Right lobe of liver (tissue), 4 donors: Measurements from ENCODE around the gene CLIP2.

Source experiments
- CTCF ChIP-seq, 4 donors: fragments of 200-600 bp in 3 of 4; fragments of 450-650 bp in 1 of 4; IDR thresholded peaks; one replicate each; pipeline versions ENCODE4 v1.5.1 to v1.8.0; 2016 to 2022; ENCODE audit warnings: antibody characterized with exemption in 4 of 4, mild to moderate bottlenecking in 2 of 4
- POLR2A ChIP-seq: fragments of 450-650 bp; IDR thresholded peaks from one replicate; pipeline ENCODE4 v1.6.1; 2017; ENCODE audit warnings: antibody characterized with exemption, mild to moderate bottlenecking
- donor health status: DM: no; HTN: no; CAD: no.
- donor health status: DM: no; HTN: no; CAD: no.
- donor health status: DM: no; HTN: yes; CAD: no.

DNA sequence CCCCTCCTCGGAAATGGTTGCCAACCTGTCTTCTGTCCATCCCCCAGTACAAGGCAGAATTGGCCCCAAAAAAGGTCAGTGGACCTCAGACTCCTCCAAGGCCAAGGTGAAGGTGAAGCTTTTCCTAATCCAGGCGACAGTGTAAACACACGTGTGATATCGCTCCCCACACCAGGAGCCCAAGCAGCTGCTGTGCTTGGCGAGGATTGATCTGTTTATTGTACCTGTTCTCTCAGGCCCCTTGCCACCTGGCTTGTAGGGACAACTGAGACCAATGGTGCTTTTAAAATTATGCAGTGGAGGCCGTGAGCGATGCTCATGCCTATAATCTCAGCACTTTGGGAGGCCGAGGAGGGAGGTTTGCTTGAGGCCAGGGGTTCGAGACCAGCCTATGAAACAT is 98.4 kb downstream of the CLIP2 start:
- no peak for TF ChIP-seq POLR2A
- TF ChIP-seq CTCF (IDR thresholded peaks at IDR 0.05), result no peak
